OCI-M2 (cell line): ENCODE measurements around the gene CCL18.
"Not testable (repeated sequence)": the region's sequence is repeated elsewhere in the genome, so short reads cannot be mapped to it uniquely, and the experiment has no call there.

Source experiments
- DNase-seq: peaks from one replicate; lab custom pipeline; 2025; ENCODE audit not compliant: unreplicated experiment; lab: John Stamatoyannopoulos, UW

Gene CCL18

DNA sequence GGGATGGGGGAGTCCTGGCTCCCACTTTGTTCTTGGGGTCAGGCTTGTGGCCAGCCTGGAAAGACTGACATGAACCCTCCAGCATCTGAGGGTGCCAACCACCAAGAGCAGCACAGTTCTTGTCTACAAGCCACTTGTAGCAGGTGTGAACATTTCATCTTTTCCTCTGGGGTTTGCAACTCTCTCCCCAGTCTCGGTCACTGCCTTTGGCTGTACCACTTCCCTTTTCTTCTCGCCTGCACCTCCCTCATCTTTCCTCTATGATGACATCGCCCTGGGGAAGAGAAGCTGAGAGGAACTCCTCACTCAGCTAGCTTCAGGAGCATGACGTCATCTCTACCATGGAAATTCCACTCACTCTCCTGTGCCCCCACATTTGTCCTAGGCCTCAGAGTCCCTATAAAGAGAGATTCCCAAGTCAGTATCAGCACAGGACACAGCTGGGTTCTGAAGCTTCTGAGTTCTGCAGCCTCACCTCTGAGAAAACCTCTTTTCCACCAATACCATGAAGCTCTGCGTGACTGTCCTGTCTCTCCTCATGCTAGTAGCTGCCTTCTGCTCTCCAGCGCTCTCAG lies 39.4 kb downstream of the CCL18 start, which contains the start of gene CCL4:
CCL4 (plus strand) TSS at position 427 of the 575 bp plus-strand sequence; CDS start at position 506, 79 bp downstream.
- DNase-seq, result not testable (repeated sequence)

DNA sequence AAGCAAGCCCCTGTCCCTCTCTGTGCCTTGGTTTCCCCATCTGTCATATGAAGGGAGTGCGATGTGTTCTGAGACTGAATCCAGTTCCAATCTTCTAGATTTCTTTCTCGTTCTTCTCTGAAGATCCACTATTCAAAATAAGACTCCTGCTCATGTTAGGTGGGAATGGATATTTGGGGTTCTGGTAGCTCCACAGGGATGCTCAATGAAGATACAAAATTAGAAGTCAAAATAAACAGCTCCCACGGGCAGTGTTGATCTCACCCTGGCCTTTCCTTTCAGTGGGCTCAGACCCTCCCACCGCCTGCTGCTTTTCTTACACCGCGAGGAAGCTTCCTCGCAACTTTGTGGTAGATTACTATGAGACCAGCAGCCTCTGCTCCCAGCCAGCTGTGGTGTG lies 40.2 kb downstream of the CCL18 start:
- DNase-seq, result not testable (repeated sequence)

DNA sequence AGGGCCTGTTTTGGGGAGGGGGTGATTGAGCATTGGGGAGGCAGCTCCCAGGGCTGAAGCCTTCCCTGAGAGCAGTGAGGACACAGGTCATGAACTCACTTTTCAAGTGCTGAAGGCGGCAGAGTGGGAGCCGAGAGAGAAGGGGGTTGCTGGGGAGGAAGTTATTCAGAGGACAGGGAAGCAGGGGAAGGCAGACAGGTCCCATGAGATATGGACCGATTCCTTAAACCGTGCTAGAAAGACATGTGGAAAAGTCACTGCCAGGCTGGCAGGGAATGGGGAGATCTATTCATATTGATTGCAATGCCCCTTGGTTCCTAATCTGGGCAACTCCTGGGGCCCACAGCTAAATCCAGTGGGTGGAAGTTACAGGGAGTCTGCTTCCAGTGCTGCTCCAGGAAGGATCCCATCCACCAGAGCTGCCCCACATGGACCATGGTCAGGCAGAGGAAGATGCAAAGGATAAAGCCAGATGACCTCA lies 40.7 kb downstream of the CCL18 start:
- DNase-seq, result no peak

DNA sequence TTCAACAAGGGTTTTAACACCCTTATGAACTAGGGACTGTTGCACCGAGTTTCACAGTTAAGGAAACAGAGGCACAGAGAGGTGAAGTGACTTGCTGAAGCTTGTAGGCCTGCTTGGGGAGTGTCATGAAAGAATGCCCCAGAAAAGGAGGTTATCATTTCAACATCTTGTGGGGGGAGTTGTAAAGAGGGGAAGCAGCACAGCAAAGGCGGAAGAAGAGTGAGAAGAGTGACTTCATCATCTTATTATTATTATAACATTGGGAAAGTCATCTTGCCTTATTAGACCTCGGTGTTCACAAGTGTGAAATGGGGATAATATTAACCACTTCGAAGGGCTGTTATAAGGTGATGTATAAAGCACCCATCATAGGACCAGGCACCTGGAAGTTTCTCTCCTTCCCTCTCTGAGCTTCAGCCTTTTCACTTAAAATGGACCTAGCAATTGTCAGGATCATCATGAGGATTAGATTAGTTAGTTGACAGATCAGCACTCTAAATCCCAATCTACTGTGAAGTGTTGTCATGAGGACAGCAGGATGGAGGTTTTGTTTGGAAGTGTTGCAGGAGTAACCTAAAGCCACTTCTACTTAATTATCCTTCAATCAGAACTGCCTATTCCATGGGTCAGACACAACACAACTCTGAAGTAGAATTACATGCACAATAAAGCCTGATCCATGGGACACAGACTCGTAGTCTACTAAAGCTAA lies 41.9 kb downstream of the CCL18 start:
- no peak for DNase-seq

DNA sequence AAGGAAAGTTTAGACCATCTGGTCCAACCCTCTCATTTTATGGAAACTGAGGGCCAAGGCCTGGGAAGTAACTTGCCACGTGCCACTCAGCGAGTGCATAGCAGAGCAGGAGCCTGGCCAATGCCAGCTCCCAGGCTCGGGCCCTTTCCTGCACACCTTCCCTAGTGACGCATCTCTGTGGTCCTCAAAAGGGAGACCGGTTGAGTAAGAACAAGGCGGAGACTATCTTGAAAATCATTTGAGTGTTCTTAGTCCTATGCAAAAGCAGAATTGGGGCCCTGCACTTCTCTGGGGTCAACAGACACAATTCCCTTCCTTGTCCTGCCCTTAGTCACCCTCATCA lies 42.4 kb downstream of the CCL18 start:
- no peak for DNase-seq

DNA sequence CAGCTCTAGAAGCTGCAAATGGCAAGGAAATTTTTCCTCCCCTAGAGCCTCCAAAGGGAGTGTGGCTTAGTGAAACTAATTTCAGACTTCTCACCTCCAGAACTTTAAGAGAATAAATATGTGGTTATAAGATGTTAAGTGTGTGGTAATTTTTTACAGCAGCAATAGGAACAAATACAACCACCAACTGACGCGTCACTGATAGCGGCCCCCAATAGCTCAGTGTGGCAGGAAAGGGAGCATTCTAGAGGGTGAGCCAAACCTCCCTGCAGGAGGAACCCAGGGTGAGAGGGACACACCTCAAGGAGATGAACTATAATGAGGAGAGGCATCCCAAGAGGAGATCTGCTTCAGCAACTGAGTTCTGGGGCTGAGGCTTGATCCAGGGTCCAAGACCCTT lies 43.6 kb downstream of the CCL18 start:
- DNase-seq, result no peak

DNA sequence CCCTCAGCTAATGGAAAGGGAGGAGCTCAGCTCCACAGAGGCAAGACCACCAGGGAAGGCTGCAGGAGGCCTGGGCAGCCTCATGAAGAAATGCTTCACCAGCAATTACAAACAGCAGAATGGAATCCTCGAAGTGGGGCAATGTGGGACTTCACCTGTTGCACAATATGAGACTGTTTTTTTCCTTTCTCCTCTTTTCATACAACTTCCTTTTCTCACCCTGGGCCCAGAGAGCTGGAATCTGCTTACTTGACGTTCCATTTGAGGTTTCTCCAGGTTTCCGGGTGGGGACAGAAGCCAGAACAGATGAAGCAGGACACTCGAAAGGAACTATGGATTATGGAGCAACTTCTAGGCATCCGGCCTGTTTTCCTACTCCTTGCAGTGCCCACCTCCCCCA lies 44.2 kb downstream of the CCL18 start:
- DNase-seq, result not testable (repeated sequence)

DNA sequence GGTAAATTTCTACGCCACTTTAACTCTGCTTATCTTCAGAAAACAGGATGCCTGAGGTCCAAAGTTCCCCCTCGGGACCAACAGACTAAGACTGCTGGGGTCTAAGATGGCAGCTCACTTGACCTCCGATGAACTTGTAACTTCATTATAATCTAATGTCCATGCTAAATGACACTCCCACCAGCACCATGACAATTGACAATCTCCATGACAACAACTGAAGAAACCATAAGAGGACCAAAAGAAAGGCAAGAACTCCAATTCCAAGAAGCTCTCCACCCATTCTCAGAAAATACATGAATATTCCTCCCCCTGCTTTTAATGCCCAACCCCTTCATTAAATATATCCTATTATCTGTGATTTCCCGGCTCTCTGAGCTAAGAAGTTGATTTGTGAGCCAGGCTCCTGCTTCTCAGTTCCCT lies 47.0 kb downstream of the CCL18 start:
- no peak for DNase-seq

DNA sequence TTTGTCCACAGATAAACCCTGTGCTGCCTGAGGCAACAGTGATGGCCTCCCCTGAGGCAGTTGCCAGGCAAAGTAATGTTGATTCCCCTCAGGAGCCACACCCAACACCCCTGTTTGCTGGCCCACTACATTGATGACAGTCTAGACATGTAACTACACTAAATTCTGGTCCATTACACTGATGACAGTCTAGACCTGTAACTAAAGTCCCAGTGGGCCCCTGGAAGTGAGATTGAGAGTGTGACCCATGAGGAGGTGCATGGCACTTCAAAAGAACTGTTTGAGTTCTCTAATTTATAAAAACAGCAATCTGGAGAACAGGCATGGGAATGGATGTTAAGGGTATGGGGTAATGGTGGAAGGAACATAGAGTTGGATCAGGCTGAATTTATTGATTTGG lies 48.5 kb downstream of the CCL18 start:
- no peak for DNase-seq

DNA sequence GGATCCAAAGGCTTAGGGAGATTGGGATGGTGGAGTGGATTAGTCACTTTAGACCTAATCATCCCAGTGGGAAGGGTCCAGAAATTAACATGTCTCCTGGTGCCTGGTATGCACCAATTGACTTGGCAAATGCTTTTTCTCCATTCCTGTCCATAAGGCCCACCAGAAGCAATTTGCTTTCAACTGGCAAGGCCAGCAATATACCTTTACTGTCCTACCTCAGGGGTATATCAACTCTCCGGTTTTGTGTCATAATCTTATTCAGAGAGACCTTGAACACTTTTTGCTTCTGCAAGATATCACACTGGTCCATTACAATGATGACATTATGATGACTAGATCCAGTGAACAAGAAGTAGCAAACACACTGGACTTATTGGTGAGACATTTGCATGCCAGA lies 49.1 kb downstream of the CCL18 start:
- DNase-seq, result not testable (repeated sequence)

DNA sequence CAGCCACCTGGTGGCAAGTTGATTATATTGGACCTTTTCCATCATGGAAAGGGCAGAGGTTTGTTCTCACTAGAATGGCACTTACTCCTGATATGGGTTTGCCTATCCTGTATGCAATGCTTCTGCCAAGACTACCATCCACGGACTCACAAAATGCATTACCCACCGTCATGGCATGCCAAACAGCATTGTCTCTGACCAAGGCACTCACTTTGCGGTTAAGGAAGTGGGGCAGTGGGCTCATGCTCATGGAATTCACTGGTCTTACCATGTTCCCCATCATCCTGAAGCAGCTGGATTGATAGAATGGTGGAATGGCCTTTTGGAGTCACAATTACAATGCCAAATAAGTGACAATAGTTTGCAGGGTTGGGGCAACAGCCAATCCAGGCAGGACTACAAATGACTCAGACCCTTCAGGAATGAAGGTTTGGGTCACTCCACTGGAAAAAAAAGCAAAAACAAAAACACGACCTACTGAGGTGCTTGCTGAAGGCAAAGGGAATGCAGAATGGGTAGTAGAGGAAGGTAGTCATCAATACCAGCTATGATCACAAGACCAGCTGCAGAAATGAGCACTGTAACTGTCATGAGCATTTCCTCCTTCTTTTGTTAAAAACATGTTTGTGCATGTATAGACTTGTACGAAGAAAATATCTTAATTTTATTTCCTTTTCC lies 51.0 kb downstream of the CCL18 start:
- not testable (repeated sequence) for DNase-seq

DNA sequence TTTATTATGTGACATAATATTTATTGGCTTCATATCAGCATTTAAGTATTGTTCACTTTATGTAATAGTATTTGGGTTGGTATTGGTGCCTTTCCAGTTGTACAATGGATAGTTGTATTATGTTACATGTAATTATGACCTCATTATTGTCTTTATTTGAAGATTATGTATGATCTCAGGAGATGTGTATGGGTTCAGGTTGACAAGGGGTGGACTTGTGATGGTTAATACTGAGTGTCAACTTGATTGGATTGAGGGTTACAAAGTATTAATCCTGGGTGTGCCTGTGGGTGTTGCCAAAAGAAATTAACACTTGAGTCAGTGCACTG lies 51.5 kb downstream of the CCL18 start:
- DNase-seq, result not testable (repeated sequence)

DNA sequence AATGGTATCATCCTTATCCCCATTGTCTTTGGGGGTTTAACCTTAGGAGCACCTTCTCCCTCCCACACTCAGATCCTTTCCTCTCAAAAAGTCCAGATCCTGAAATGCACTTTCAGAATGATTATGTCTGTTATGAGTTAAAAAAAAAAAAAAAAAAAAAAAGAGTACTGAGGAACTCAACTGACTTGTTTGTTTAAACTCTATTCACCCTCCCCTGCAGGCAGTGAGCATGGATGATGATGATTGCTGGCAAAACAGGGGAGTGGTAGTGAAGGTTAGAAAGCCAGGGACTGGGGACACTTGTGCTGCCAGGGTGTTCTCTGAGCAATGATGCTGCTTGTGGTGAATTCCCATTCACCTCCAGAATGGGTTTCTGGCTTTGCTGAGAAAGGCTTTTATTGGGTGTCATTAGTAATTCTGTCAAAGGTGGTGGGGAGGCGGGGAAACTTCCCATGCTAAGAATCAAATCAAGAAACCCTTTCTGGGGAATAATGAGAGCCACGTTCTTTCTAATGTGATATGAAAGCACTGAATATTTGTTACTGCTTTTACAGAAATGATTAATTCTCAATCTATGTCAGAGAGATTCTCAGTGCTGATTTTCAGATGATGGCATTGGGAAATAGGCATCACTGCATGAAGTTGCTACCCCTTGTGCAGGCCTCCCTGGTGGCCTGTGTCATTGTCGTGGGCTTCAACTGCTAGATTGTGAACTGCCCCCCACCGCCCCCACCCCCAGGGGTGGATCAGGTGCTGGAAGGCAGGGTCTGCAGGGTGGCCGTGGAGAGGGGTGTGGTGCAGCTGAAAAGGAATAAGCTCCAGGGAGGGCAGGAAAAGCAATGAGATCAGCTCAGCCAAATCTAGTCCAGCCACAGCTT lies 53.7 kb downstream of the CCL18 start:
- no peak for DNase-seq

DNA sequence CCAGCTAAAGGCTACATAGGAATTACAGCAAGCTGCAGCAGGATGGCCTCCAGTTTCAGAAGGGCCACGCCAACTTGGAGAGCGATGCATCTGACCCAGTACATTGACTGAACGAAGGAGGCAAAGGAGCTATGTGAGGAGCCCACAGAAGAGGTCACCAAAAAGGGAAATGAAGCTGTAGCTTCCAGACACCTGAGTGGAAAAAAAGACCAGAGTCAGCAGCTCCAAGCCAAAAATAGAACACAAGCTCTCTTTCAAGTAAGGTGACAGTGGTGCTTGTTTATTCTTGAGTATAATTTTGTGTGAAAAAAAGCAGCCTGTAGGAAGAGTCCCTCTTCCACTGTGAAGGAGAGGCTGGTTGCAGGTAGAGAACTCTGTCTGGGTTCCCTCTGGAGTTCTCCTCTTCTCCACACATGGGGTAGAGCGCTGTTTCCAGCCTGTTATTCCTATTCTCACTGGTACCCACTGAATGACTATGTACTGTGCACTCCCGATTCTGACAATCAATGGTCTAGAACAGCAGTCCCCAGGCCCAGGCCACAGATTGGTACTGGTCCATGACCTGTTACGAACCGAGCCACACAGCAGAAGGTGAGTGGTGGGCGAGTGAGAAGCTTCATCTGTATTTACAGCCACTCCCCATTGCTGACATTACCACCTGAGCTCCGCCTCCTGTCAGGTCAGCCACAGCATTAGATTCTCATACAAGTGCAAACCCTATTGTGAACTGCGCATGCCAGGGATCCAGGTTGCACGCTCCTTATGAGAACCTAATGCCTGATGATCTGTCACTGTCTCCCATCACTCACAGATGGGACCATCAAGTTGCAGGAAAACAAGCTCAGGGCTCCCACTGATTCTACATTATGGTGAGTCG lies 54.6 kb downstream of the CCL18 start:
- DNase-seq, result no peak

DNA sequence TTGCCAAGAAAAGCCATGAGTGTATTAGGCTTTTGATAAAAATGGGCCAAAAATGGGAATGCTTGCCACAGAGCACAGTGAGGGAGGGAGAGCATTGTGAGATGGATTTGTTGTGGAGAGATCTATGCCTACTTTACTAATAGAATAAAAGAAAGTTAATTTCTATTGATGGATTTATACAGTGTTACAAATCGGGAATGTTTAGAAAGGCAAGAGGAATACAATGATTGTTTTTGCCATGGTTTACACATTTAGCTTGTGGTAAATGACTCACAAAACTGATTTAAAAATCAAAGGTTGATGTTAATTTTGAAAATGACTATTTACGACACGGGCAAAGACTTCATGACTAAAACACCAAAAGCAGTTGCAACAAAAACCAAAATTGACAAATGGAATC lies 56.1 kb downstream of the CCL18 start:
- DNase-seq, result no peak

DNA sequence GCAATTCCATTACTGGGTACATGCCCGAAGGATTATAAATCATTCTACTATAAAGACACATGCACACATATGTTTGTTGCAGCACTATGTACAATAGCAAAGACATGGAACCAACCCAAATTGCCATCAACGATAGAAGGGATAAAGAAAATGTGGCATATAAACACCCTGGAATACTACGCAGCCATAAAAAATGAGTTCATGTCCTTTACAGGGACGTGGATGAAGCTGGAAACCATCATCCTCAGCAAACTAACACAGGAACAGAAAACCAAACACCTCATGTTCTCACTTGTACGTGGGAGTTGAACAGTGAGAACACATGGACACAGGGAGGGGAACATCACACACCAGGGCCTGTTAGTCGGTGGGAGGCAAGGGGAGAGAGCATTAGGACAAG lies 57.0 kb downstream of the CCL18 start:
- not testable (repeated sequence) for DNase-seq
